MG63 (cell line): Measurements from ENCODE around the gene BRAF. TPM values are rescaled to one million over a fixed set of nuclear protein-coding genes. Genes with fewer than 3 reads are reported as not detected.
"Not testable (repeated sequence)": the region's sequence is repeated elsewhere in the genome, so short reads cannot be mapped to it uniquely, and the experiment has no call there.

Source experiments
- DNase-seq: peaks from one replicate; pipeline ENCODE4 v3.0.0-alpha.2; 2020
- H3K27me3 ChIP-seq: fragments of 250-450 bp; sonication (Bioruptor Pico); 2 replicates; pipeline ENCODE4 v1.5.1; 2020; ENCODE audit warnings: mild to moderate bottlenecking, moderate library complexity
- H3K36me3 ChIP-seq: fragments of 250-450 bp; sonication (Bioruptor Pico); 2 replicates; pipeline ENCODE4 v1.5.1; 2020; ENCODE audit warnings: mild to moderate bottlenecking, moderate library complexity
- H3K4me3 ChIP-seq: fragments of 250-450 bp; sonication (Bioruptor Pico); 2 replicates; pipeline ENCODE4 v1.5.1; 2020; ENCODE audit warnings: mild to moderate bottlenecking, moderate library complexity
- H3K9me3 ChIP-seq: fragments of 250-450 bp; sonication (Bioruptor Pico); 2 replicates; pipeline ENCODE4 v1.5.1; 2020; ENCODE audit warnings: mild to moderate bottlenecking, moderate library complexity
- total RNA-seq: library from RNA; depleted of rRNA; stranded (reverse); fragments of >200 nt; shearing (Covaris generic); gene quantifications from 2 replicates; pipeline ENCODE4 v1.2.3, GENCODE V29; 2014; ENCODE audit warnings: low replicate concordance

Gene BRAF
- total RNA-seq, 1 experiment from 2014 or later, result 4.2 TPM

DNA sequence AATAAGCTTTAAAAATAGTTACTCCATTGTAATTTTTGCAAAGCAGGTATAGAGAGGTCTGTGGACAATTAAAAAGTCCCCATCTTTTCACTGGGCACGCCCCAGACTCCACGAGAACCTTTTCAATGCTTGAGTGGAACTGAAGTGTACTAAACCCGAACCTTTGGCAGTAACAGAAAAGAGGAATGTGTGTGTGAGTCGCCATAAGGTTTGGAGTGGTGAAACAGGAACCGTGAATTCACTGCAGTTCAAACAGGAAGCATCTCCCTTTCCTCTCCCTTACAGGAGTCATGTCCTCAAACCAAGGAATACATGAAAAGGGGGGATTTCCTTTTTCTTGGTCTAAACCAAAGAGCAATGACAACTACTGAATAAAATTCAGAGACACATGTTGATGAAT, 205.0 kb downstream of the BRAF start:
- Histone ChIP-seq H3K27me3 (no peaks in the 10 kb centered on the region), H3K4me3 (no peak overlapping the region), H3K9me3 (no peaks in the 10 kb centered on the region), H3K36me3 (no peaks in the 10 kb centered on the region)
- DNase-seq, result no peak

DNA sequence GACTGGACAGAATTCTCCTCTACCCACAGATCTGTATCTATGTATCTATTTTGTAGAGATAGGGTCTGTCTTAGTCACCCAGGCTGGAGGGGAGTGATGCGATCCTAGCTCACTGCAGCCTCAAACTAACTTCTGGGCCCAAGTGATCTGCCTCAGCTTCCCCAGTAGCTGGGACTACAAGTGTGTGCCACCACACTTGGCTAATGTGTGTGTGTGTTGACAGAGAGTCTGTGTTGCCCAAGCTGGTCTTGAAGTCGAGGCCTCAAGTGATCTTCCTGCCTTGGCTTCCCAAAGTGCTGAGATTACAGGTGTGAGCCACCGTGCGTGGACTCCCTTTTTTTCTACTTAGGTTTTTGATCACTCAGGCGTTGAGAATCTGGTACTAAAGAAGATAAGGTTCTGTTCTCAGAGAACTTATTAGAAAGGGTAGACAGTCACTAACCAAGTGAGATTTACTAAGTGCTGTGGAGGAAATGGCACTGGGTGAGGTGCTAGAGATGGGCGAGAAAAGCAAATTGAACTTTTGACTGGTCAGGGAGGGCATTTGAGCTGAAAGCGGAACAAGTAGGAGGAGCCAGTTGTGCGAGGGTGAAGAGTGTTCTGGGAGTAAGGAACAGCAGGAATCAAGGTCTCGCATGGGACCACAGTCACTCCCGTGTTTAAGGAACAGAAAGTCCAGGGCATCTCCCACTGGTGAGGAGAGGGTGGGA, 210.2 kb downstream of the BRAF start:
- Histone ChIP-seq H3K27me3 (no peaks in the 10 kb centered on the region), H3K9me3 (no peaks in the 10 kb centered on the region), H3K4me3 (no peak overlapping the region), H3K36me3 (no peaks in the 10 kb centered on the region)
- DNase-seq, result no peak

DNA sequence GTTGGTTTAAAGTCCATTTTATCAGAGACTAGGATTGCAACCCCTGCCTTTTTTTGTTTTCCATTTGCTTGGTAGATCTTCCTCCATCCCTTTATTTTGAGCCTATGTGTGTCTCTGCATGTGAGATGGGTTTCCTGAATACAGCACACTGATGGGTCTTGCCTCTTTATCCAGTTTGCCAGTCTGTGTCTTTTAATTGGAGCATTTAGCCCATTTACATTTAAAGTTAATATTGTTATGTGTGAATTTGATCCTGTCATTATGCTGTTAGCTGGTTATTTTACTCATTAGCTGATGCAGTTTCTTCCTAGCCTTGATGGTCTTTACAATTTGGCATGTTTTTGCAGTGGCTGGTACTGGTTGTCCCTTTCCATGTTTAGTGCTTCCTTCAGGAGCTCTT, 212.3 kb downstream of the BRAF start:
- H3K9me3 ChIP-seq, H3K27me3 ChIP-seq, H3K4me3 ChIP-seq, DNase-seq, H3K36me3 ChIP-seq: not testable (repeated sequence)

DNA sequence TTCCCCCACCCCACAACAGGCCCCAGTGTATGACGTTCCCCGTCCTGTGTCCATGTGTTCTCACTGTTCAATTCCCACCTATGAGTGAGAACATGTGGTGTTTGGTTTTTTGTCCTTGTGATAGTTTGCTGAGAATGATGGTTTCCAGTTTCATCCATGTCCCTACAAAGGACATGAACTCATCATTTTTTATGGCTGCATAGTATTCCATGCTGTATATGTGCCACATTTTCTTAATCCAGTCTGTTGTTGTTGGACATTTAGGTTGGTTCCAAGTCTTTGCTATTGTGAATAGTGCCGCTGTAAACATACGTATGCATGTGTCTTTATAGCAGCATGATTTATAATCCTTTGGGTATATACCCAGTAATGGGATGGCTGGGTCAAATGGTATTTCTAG, 216.0 kb downstream of the BRAF start:
- not testable (repeated sequence) for DNase-seq, H3K27me3 ChIP-seq

DNA sequence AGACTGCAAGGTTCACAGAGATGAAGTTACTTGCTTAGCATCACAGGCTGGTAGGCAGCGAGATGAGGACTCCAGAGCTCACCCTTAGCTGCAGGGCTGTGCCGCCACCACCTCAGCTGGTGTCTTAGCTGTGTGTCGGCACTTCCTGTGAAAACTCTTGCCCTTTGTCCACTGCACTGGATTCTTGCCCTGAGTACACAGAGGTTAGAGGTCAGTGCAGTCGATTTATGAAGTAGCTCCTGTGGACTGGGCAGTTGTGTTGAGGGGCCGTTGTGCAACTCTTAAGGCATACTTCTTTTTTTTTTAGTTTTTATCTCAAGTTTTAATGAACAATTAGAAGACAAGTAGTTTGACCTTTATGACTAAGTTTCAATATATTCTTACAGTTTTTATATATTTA, 217.6 kb downstream of the BRAF start:
- peaks cover 8% of the 10 kb centered on the region for H3K36me3 ChIP-seq
- no peaks in the 10 kb centered on the region for H3K9me3 ChIP-seq
- DNase-seq, result no peak
- no peak overlapping the region for H3K4me3 ChIP-seq
- no peaks in the 10 kb centered on the region for H3K27me3 ChIP-seq

More for the DNA sequence above, 216.0 kb downstream of the BRAF start:
- H3K36me3 ChIP-seq, H3K9me3 ChIP-seq, H3K4me3 ChIP-seq: not testable (repeated sequence)

DNA sequence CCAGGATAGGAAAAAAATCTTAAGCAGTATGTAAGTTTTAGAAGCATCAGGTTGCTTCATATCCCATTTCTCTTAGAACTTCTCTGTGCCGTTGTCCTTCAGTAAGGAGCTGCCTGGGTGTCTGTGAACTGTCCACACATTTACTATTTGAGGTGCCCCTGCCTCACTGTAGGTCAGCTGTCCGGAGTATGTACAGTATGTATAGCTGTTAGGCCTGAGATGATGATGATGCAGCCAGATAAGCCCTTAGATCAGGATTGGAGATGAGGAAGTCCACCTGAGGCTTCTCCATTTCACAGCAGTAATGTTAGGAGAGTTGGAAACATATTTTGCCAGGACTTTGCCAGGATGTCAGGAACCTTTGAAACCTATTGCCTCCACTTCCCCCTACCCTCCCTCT, 220.5 kb downstream of the BRAF start:
- DNase-seq, result no peak
- H3K9me3 ChIP-seq, result no peaks in the 10 kb centered on the region
- H3K27me3 ChIP-seq, result no peaks in the 10 kb centered on the region
- H3K4me3 ChIP-seq, result no peak overlapping the region
- peaks cover 8% of the 10 kb centered on the region for H3K36me3 ChIP-seq

DNA sequence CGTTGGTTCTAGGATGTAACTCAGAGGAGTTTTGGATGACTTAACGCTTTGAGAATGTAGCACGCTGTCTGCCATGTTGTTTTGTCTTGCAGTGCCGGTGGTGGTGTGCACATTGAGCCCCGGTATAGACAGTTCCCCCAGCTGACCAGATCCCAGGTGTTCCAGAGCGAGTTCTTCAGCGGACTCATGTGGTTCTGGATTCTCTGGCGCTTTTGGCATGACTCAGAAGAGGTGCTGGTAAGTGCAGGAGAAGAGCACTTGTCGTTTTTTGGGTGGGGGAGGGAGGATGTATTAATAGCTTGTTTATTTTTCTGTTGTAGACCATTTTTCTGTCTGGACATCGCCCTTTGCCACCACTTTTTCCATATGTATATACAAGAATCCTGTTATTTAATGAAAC, 222.0 kb downstream of the BRAF start:
- H3K36me3 ChIP-seq, result peaks cover 4% of the 10 kb centered on the region
- no peaks in the 10 kb centered on the region for H3K27me3 ChIP-seq
- no peaks in the 10 kb centered on the region for H3K9me3 ChIP-seq
- no peak overlapping the region for H3K4me3 ChIP-seq
- no peak for DNase-seq

DNA sequence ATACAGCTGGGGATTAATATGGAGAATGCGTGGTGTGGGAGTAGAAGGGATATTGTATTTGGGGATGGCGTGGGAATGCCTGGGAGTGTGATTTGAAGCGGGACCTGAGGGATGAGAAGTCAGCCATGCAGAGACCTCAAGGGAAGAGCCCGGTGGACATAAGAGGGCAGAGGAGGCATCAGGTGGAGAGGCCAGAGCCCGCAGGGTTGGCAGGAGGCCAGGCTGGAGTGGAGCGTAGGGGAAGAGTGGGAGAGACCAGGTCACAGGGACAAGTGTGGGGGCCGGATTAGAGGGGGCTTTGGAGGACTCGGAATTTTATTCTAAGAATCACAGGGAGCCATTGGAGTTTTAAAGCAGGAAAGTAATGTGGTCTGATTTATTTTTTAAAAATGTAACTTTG, 226.3 kb downstream of the BRAF start:
- no peaks in the 10 kb centered on the region for H3K36me3 ChIP-seq
- DNase-seq, result no peak
- H3K27me3 ChIP-seq, result no peaks in the 10 kb centered on the region
- no peaks in the 10 kb centered on the region for H3K9me3 ChIP-seq
- H3K4me3 ChIP-seq, result no peak overlapping the region

DNA sequence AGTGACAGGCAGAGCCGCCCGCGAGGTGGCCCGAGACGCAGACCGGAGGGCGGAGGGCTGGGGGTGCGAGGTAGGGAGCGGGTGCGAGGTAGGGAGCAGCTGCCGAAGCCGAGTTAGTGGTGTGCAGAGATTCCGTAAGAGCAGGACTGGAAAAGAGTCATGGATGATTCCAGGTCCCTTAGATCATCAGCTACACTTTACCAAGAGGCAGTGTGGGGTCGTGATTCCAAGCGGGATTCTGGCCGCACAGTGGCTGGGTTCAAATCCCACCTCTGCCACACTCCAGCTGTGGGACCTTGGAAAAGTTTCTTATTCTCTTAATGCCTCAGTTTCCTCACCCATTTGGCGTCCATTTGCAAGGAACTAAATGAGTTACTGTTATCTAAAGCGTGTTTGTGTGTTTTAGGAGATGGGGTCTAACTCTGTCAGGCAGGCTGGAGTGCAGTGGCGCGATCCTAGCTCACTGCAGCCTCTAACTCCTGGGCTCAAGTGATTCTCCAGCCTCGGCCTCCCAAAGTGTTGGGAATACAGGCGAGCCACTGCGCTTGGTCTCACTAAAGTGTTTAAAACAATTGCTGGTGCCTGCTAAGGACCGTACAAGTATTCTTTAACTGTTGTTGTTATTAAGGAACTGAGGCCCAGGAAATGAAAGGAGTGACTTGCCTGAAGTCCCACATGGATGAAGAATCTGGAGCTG, 227.1 kb downstream of the BRAF start:
- no peaks in the 10 kb centered on the region for H3K9me3 ChIP-seq
- no peak for DNase-seq

DNA sequence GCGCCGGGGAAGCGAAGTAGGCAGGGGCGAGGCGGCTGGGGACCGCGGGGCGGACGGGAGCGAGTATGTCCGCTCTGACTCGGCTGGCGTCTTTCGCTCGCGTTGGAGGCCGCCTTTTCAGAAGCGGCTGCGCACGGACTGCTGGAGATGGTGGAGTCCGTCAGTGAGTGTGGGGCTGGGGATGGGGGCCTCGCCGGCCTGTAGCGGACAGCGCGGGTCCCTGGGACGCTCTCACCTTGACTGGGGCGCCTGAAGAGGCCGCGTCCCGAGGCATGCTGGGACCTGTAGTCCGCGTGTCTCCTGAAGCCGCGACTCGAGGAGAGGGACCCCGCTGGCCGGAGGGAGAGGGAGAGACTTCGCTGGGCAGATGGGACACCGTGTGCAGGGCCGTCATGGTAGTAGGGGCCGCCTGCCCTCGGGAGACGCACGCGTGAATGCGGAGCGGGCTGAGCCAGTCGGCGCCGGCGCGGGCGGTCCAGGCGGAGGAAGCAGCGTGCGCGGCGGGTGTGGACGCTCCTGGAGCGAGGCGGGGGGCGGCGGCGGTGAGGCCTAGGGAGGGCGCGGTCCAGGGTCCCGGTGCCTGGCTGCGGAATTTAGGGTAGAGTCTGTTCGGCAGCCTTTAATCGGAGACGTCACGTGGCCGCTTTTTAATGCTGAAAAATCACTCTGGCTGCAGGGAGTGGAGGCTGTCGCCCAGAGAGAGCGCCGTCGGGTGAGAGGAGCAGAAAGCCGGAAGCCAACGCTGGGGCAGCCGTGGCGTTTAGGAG, 227.9 kb downstream of the BRAF start, which contains the start of gene NDUFB2:
NDUFB2 (plus strand) TSS at position 29 of the 767 bp plus-strand sequence; CDS start at position 66, 37 bp downstream.
- Histone ChIP-seq H3K4me3 (peak within 1 kb of the TSS; percentile 84), H3K27me3 (no peaks in the 10 kb centered on the region), H3K9me3 (no peaks in the 10 kb centered on the region), H3K36me3 (no peaks in the 10 kb centered on the region)
- DNase-seq, result peak; percentile 70

More for the DNA sequence above, 227.1 kb downstream of the BRAF start:
- Histone ChIP-seq H3K36me3 (no peaks in the 10 kb centered on the region), H3K4me3 (peak overlapping the region; percentile 84), H3K27me3 (no peaks in the 10 kb centered on the region)

DNA sequence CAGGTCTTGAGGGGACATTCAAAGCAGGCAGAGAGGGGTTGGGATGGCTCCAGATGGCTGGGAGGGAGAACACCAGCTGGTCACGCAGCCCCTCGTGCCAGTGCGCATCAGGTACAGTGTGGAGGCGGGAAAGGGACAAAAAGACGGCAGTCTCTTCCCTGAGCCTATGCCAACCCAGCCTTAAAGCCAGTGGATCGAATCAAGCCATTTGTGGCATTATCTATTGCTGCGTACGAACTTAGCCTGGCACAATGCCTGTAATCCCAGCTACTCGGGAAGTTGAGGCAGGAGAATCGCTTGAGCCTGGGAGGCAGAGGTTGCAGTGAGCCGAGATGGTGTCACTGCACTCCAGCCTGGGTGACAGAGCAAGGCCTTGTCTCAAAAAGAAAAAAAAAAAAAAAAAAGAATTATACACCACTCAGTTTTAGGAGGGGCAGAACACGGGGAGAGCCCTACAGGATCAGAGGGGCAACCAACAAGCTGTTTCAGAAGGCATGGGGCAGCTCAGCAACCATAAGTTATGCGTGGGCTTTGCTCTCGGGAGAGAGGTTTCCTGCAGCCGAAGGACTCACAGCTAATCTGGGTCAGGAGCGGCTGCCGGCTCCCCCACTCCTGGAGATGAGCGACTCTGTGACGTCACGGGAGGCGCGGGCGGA, 228.6 kb downstream of the BRAF start:
- Histone ChIP-seq H3K4me3 (peak overlapping the region; percentile 84), H3K27me3 (no peaks in the 10 kb centered on the region), H3K36me3 (no peaks in the 10 kb centered on the region), H3K9me3 (no peaks in the 10 kb centered on the region)
- DNase-seq, result peak; percentile 90

DNA sequence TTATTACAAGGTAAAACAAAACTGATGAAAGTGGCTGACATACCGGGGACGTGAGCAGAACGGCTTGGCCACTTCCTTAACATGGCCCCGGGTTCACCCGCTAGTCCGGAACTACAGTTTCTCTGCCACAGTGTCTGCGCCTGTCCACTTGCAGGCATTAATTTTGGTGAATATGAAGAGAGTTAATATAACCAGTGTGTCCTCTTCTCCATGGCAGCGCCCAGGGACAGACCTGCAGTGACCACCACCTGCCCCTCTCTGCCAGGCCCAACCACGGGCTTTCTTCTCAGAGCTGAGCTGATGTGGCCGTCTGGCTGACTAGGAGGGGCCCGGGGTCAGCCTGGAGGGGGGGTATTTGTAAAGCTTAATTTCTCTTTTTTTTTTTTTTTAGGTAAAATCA, 229.3 kb downstream of the BRAF start:
- DNase-seq, result no peak
- H3K27me3 ChIP-seq, result no peaks in the 10 kb centered on the region
- no peaks in the 10 kb centered on the region for H3K9me3 ChIP-seq
- no peak overlapping the region for H3K4me3 ChIP-seq
- H3K36me3 ChIP-seq, result no peaks in the 10 kb centered on the region

DNA sequence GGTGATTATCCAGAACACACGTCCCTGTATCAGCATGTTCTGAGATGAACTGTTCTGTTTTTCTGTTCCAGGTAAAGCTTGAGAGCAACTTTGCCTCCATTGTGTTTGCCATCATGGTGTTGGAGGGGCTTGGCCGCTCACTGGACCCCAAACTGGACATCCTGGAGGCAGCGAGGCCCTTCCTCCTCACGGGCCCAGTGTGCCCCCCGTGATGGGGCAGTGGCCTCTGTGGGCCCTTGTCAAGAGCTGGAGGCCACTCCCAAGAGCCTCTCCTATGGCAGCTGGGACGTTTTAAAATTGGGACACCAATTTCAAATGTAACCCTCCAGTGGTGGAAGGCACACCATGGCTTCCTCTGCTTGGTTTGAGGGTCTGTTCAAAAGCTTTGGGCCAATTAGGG, 230.1 kb downstream of the BRAF start:
- no peak for DNase-seq
- H3K27me3 ChIP-seq, result no peaks in the 10 kb centered on the region
- no peak overlapping the region for H3K4me3 ChIP-seq
- H3K36me3 ChIP-seq, result no peaks in the 10 kb centered on the region
- no peaks in the 10 kb centered on the region for H3K9me3 ChIP-seq

DNA sequence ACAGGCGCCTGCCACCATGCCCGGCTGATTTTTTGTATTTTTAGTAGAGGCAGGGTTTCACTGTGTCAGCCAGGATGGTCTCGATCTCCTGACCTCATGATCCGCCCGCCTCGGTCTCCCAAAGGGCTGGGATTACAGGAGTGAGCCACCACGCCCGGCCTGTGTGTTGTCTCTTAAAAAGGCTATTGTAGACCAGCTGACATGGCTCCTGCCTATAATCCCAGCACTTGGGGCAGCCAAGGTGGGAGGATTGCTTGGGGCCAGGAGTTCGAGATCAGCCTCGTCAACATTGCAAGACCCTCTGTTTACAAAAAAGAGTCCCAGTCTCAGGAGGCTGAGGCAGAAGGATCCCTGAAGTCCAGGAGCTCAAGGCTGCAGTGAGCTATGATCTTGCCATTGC, 230.9 kb downstream of the BRAF start:
- not testable (repeated sequence) for H3K4me3 ChIP-seq, DNase-seq, H3K27me3 ChIP-seq, H3K9me3 ChIP-seq, H3K36me3 ChIP-seq

DNA sequence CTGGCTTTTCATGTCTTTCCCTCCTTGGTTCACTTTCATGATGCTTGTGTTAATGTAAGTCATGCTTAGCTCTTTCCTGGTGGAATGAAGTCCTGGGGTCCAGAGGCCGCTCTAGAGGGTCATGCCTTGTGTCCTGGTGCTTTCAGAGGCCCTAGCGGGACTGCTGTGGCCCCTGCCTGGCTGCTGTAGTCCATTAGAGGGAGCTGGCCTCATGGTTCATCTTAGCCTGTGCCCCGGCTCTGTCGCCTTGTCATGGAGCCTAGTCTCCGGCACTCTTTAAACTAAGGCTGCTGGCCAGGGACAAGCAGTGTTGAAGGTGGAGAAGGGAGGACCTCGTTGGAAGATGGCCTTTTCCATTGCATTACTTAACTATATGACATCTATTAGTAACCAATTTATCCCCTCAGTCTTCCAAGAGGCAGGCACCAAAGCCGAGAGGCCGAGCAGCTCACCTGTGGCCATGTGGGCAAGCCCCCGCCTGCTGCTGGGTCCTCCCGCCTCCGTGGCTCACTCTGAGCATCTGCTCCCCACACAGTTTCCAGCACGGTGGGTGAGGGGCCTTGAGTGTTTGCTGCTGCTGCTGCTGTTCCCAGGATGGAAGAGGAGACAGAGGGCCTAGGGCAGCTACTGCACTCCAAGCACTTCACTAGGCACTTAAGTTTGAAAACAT, 233.2 kb downstream of the BRAF start:
- H3K27me3 ChIP-seq, result no peaks in the 10 kb centered on the region
- no peaks in the 10 kb centered on the region for H3K9me3 ChIP-seq
- H3K4me3 ChIP-seq, result no peak overlapping the region
- no peak for DNase-seq
- H3K36me3 ChIP-seq, result no peaks in the 10 kb centered on the region
